ENCODE data around the gene RFNG. TPM values are rescaled to one million over a fixed set of nuclear protein-coding genes. Genes with fewer than 3 reads are reported as not detected.
A peak's percentile ranks its signal among the peaks of the same experiment; 100 is the strongest.

RFNG gene
- total RNA-seq, 2 experiments from 2014 or later = 28.7 to 28.8 TPM

- ATAC-seq (ENCODE audit: low read depth) = no peak
- Mint-ChIP-seq H3K27me3 (no peaks in the 10 kb centered on the region), H3K36me3 (no peaks in the 10 kb centered on the region), H3K4me3 (no peak overlapping the region), H3K27ac (no peak overlapping the region), H3K9me3 (no peaks in the 10 kb centered on the region), H3K4me1 (peaks cover 5% of the 10 kb centered on the region)
- POLR2A ChIA-PET = interaction anchor here (0.9 kb wide), 1 partner anchor 189 kb away, joined by 3 read pairs; no protein-coding TSS in a partner anchor
- DNase-seq = no peak
Observed at GRCh38 chr17:82062076-82062983, 10.7 kb upstream of the RFNG start.

GRCh38 chr17:82061047-82061925 lies 9.7 kb upstream of the RFNG start:
- Mint-ChIP-seq H3K36me3 (no peaks in the 10 kb centered on the region), H3K9me3 (no peaks in the 10 kb centered on the region), H3K27me3 (no peaks in the 10 kb centered on the region), H3K27ac (no peak overlapping the region), H3K4me1 (peaks cover 2% of the 10 kb centered on the region), H3K4me3 (no peak overlapping the region)
- POLR2A ChIA-PET = no interaction called here
- DNase-seq = no peak
- ATAC-seq (ENCODE audit: low read depth) = no peak

GRCh38 chr17:82060614-82061013 lies 9.0 kb upstream of the RFNG start:
- no peaks in the 10 kb centered on the region for H3K27me3 Mint-ChIP-seq
- no peak overlapping the region for H3K27ac Mint-ChIP-seq

GRCh38 chr17:82060001-82060380 lies 8.4 kb upstream of the RFNG start:
- Mint-ChIP-seq H3K4me3 (no peak overlapping the region), H3K36me3 (no peaks in the 10 kb centered on the region), H3K27ac (no peak overlapping the region)

More at GRCh38 chr17:82060614-82061013, 9.0 kb upstream of the RFNG start:
- POLR2A ChIA-PET = no interaction called here
- ATAC-seq (ENCODE audit: low read depth) = no peak
- Mint-ChIP-seq H3K4me3 (no peak overlapping the region), H3K9me3 (no peaks in the 10 kb centered on the region), H3K4me1 (no peaks in the 10 kb centered on the region), H3K36me3 (no peaks in the 10 kb centered on the region)
- no peak for DNase-seq

GRCh38 chr17:82059272-82060000 lies 7.8 kb upstream of the RFNG start:
- no peaks in the 10 kb centered on the region for H3K9me3 Mint-ChIP-seq
- DNase-seq (no peak), ATAC-seq (ENCODE audit: low read depth) (no peak)
- POLR2A ChIA-PET = interaction anchor here (1.6 kb wide), 1 partner anchor 22 kb away, joined by 5 read pairs; the partner anchor contains the start of gene DCXR
- H3K27me3 Mint-ChIP-seq = no peaks in the 10 kb centered on the region
- peaks cover 2% of the 10 kb centered on the region for H3K4me1 Mint-ChIP-seq
- no peak overlapping the region for H3K27ac Mint-ChIP-seq
- H3K4me3 Mint-ChIP-seq = no peak overlapping the region
- no peaks in the 10 kb centered on the region for H3K36me3 Mint-ChIP-seq

More at GRCh38 chr17:82060001-82060380, 8.4 kb upstream of the RFNG start:
- Mint-ChIP-seq H3K9me3 (no peaks in the 10 kb centered on the region), H3K4me1 (peaks cover 2% of the 10 kb centered on the region), H3K27me3 (no peaks in the 10 kb centered on the region)
- ATAC-seq (ENCODE audit: low read depth) (no peak), DNase-seq (no peak)
- POLR2A ChIA-PET = interaction anchor here (1.6 kb wide), 1 partner anchor 22 kb away, joined by 5 read pairs; the partner anchor contains the start of gene DCXR

GRCh38 chr17:82058855-82059249 lies 7.2 kb upstream of the RFNG start:
- Mint-ChIP-seq H3K4me1 (peaks cover 2% of the 10 kb centered on the region), H3K36me3 (no peaks in the 10 kb centered on the region), H3K27ac (no peak overlapping the region), H3K4me3 (no peak overlapping the region), H3K27me3 (no peaks in the 10 kb centered on the region), H3K9me3 (no peaks in the 10 kb centered on the region)
- DNase-seq = no peak
- POLR2A ChIA-PET = interaction anchor here (1.6 kb wide), 1 partner anchor 21 kb away, joined by 5 read pairs; the partner anchor contains the start of gene DCXR
- no peak for ATAC-seq (ENCODE audit: low read depth)

GRCh38 chr17:82058230-82058854 lies 6.7 kb upstream of the RFNG start:
- Mint-ChIP-seq H3K27me3 (no peaks in the 10 kb centered on the region), H3K4me1 (peaks cover 2% of the 10 kb centered on the region), H3K9me3 (no peaks in the 10 kb centered on the region), H3K36me3 (no peaks in the 10 kb centered on the region), H3K27ac (no peak overlapping the region), H3K4me3 (no peak overlapping the region)
- POLR2A ChIA-PET = no interaction called here
- DNase-seq (no peak), ATAC-seq (ENCODE audit: low read depth) (no peak)

- Mint-ChIP-seq H3K9me3 (no peaks in the 10 kb centered on the region), H3K27ac (no peak overlapping the region)
- no peak for DNase-seq
Observed at GRCh38 chr17:82056729-82057621, 5.4 kb upstream of the RFNG start.

GRCh38 chr17:82055965-82056728 lies 4.5 kb upstream of the RFNG start:
- POLR2A ChIA-PET = interaction anchor here (0.5 to 1.6 kb wide), 2 partner anchors 9 to 11 kb away, joined by 4 to 7 read pairs; partner anchors contain the start of gene DUS1L
- H3K27ac Mint-ChIP-seq = peak overlapping the region; percentile 34
- no peaks in the 10 kb centered on the region for H3K36me3 Mint-ChIP-seq
- DNase-seq = no peak
- peaks cover 4% of the 10 kb centered on the region for H3K4me1 Mint-ChIP-seq
- no peaks in the 10 kb centered on the region for H3K27me3 Mint-ChIP-seq
- H3K4me3 Mint-ChIP-seq = no peak overlapping the region
- ATAC-seq (ENCODE audit: low read depth) = no peak
- H3K9me3 Mint-ChIP-seq = no peaks in the 10 kb centered on the region

More at GRCh38 chr17:82056729-82057621, 5.4 kb upstream of the RFNG start:
- Mint-ChIP-seq H3K36me3 (no peaks in the 10 kb centered on the region), H3K4me1 (peaks cover 4% of the 10 kb centered on the region), H3K4me3 (no peak overlapping the region), H3K27me3 (no peaks in the 10 kb centered on the region)
- no peak for ATAC-seq (ENCODE audit: low read depth)
- POLR2A ChIA-PET = interaction anchor here (0.5 to 1.6 kb wide), 2 partner anchors 9 to 10 kb away, joined by 4 to 7 read pairs; partner anchors contain the start of gene DUS1L

GRCh38 chr17:82055023-82055964 lies 3.7 kb upstream of the RFNG start:
- DNase-seq (no peak), ATAC-seq (ENCODE audit: low read depth) (no peak)
- H3K27ac Mint-ChIP-seq = no peak overlapping the region
- no peaks in the 10 kb centered on the region for H3K27me3 Mint-ChIP-seq
- H3K4me1 Mint-ChIP-seq = peaks cover 8% of the 10 kb centered on the region
- no peaks in the 10 kb centered on the region for H3K36me3 Mint-ChIP-seq
- POLR2A ChIA-PET = interaction anchor here (1.0 to 1.6 kb wide), 2 partner anchors 10 kb away, joined by 3 to 7 read pairs; partner anchors contain the start of gene DUS1L
- H3K9me3 Mint-ChIP-seq = no peaks in the 10 kb centered on the region
- H3K4me3 Mint-ChIP-seq = no peak overlapping the region

All from activated naive CD8-positive, alpha-beta T cell treated with anti-CD3 and anti-CD28 coated beads, Interleukin-2, amount 10 ng/mL, durations not matched to agents 7 days and 5 days (primary cell).